Loucy (cell line): Measurements from ENCODE around the gene RASSF7.

Experiments
- H2AFZ ChIP-seq: fragments of 200-600 bp; sonication (generic); 2 replicates; pipeline ENCODE4 v1.6.0; 2016; ENCODE audit warnings: antibody characterized with exemption, mild to moderate bottlenecking, low read length, moderate library complexity
- H3F3A ChIP-seq: fragments of 200-600 bp; 2 replicates; pipeline ENCODE4 v1.6.0; 2016; ENCODE audit warnings: antibody characterized with exemption, low read depth, mild to moderate bottlenecking
- H3K27me3 ChIP-seq: fragments of 200-600 bp; sonication (generic); 2 replicates; pipeline ENCODE4 v1.6.1; 2014; ENCODE audit warnings: low read length, mild to moderate bottlenecking; ENCODE audit not compliant: insufficient read depth, poor library complexity, severe bottlenecking
- H3K36me3 ChIP-seq: fragments of 200-600 bp; sonication (generic); 2 replicates; pipeline ENCODE4 v1.6.1; 2016; ENCODE audit warnings: low read length; ENCODE audit not compliant: insufficient read depth
- H3K4me1 ChIP-seq: fragments of 200-600 bp; sonication (generic); 2 replicates; pipeline ENCODE4 v1.5.1; 2014; ENCODE audit warnings: low read length, mild to moderate bottlenecking; ENCODE audit not compliant: insufficient read depth, poor library complexity, severe bottlenecking
- H3K4me2 ChIP-seq: fragments of 200-600 bp; sonication (generic); 2 replicates; pipeline ENCODE4 v1.6.0; 2014; ENCODE audit warnings: antibody characterized with exemption, low read length, low read depth, mild to moderate bottlenecking; ENCODE audit not compliant: poor library complexity, severe bottlenecking
- H3K4me3 ChIP-seq: fragments of 200-600 bp; sonication (generic); 2 replicates; pipeline ENCODE4 v1.5.1; 2014; ENCODE audit warnings: low read length, mild to moderate bottlenecking, mixed read lengths; ENCODE audit not compliant: poor library complexity, severe bottlenecking
- H3K79me2 ChIP-seq: fragments of 200-600 bp; sonication (generic); 2 replicates; pipeline ENCODE4 v1.6.1; 2014; ENCODE audit warnings: low read length; ENCODE audit not compliant: insufficient read depth
- H3K9ac ChIP-seq: fragments of 200-600 bp; sonication (generic); 2 replicates; pipeline ENCODE4 v1.6.0; 2014; ENCODE audit warnings: mild to moderate bottlenecking, low read depth, low read length, moderate library complexity; ENCODE audit not compliant: poor library complexity, severe bottlenecking
- H3K9me2 ChIP-seq: fragments of 200-600 bp; sonication (generic); replicated peaks from 2 replicates; pipeline ENCODE4 v1.6.1; 2016; ENCODE audit warnings: low read depth, low read length, mixed read lengths
- H3K9me3 ChIP-seq: fragments of 200-600 bp; sonication (generic); 2 replicates; pipeline ENCODE4 v1.6.1; 2014; ENCODE audit warnings: mild to moderate bottlenecking, antibody characterized with exemption, low read length, low read depth; ENCODE audit not compliant: insufficient read depth
- H4K20me1 ChIP-seq: fragments of 200-600 bp; sonication (generic); 2 replicates; pipeline ENCODE4 v1.6.0; 2014; ENCODE audit warnings: antibody characterized with exemption, low read length, mild to moderate bottlenecking; ENCODE audit not compliant: insufficient read depth, poor library complexity, severe bottlenecking
- CTCF ChIP-seq: fragments of 200-600 bp; sonication (generic); conservative IDR thresholded peaks from 2 replicates; pipeline ENCODE4 v1.5.1; 2014; ENCODE audit warnings: mild to moderate bottlenecking, antibody characterized with exemption, low read length
- EZH2phosphoT487 ChIP-seq: fragments of 200-600 bp; IDR thresholded peaks from 2 replicates; pipeline ENCODE4 v1.6.1; 2018; ENCODE audit warnings: antibody characterized with exemption, mild to moderate bottlenecking, moderate library complexity, borderline replicate concordance

The RASSF7 gene

GRCh38 chr11:589798-590197 is 29.0 kb downstream of the RASSF7 start:
- Histone ChIP-seq H3K4me3 (no peak overlapping the region), H4K20me1 (peaks cover 15% of the 10 kb centered on the region), H3K79me2 (peaks cover 27% of the 10 kb centered on the region; the same call in 1 of the 2 replicates), H3K9me2 (no peaks in the 10 kb centered on the region), H3F3A (no peaks in the 10 kb centered on the region), H3K36me3 (peaks cover 89% of the 10 kb centered on the region; the same call in 1 of the 2 replicates), H2AFZ (no peak overlapping the region), H3K4me1 (no peaks in the 10 kb centered on the region), H3K9me3 (no peaks in the 10 kb centered on the region), H3K9ac (no peak overlapping the region), H3K27me3 (no peaks in the 10 kb centered on the region), H3K4me2 (no peak overlapping the region)
- no peak for TF ChIP-seq CTCF

GRCh38 chr11:590997-591396 is 30.2 kb downstream of the RASSF7 start:
- peaks cover 15% of the 10 kb centered on the region for H4K20me1 ChIP-seq
- H3K27me3 ChIP-seq, result no peaks in the 10 kb centered on the region
- no peaks in the 10 kb centered on the region for H3K9me3 ChIP-seq
- H3K79me2 ChIP-seq, result peaks cover 24% of the 10 kb centered on the region; the same call in 1 of the 2 replicates
- no peak overlapping the region for H2AFZ ChIP-seq
- no peak overlapping the region for H3K4me2 ChIP-seq
- no peaks in the 10 kb centered on the region for H3K4me1 ChIP-seq
- no peak overlapping the region for H3K4me3 ChIP-seq
- H3F3A ChIP-seq, result no peaks in the 10 kb centered on the region
- H3K36me3 ChIP-seq, result peaks cover 95% of the 10 kb centered on the region; the same call in 1 of the 2 replicates
- no peak overlapping the region for H3K9ac ChIP-seq
- TF ChIP-seq EZH2phosphoT487 (no peak), CTCF (no peak)
- H3K9me2 ChIP-seq, result no peaks in the 10 kb centered on the region

- TF ChIP-seq EZH2phosphoT487 (no peak), CTCF (no peak)
- no peaks in the 10 kb centered on the region for H3K4me1 ChIP-seq
- no peak overlapping the region for H3K4me3 ChIP-seq
- no peaks in the 10 kb centered on the region for H3K9me2 ChIP-seq
- H3K4me2 ChIP-seq, result no peak overlapping the region
- H3K9ac ChIP-seq, result no peak overlapping the region
- no peaks in the 10 kb centered on the region for H3F3A ChIP-seq
- no peaks in the 10 kb centered on the region for H3K27me3 ChIP-seq
- H4K20me1 ChIP-seq, result peaks cover 13% of the 10 kb centered on the region
- peaks cover 93% of the 10 kb centered on the region; the same call in 1 of the 2 replicates for H3K36me3 ChIP-seq
- peaks cover 19% of the 10 kb centered on the region; the same call in 1 of the 2 replicates for H3K79me2 ChIP-seq
- H3K9me3 ChIP-seq, result no peaks in the 10 kb centered on the region
- no peak overlapping the region for H2AFZ ChIP-seq
Observed at GRCh38 chr11:592501-592900, 31.7 kb downstream of the RASSF7 start.
